Peyer's patch (tissue), 4 donors: ENCODE data around the gene ST8SIA3.

ENCODE experiments used
- POLR2A ChIP-seq, 2 donors: fragments of 450-650 bp; IDR thresholded peaks; one replicate each; pipeline ENCODE4 v1.5.1; 2017; ENCODE audit warnings: antibody characterized with exemption in 2 of 2, mild to moderate bottlenecking in 2 of 2, moderate library complexity in 2 of 2
- TF ChIP-seq, protein P1 (sequence below), 6 experiments: fragments of 450-650 bp in 4 of 6; fragments of 200-600 bp in 2 of 6; sonication (generic) in 1 of 6; IDR thresholded peaks; one replicate each; pipeline ENCODE4 v1.5.1; 2017 to 2019; ENCODE audit warnings: antibody characterized with exemption in 6 of 6, mild to moderate bottlenecking in 3 of 6, moderate library complexity in 1 of 6

DNA sequence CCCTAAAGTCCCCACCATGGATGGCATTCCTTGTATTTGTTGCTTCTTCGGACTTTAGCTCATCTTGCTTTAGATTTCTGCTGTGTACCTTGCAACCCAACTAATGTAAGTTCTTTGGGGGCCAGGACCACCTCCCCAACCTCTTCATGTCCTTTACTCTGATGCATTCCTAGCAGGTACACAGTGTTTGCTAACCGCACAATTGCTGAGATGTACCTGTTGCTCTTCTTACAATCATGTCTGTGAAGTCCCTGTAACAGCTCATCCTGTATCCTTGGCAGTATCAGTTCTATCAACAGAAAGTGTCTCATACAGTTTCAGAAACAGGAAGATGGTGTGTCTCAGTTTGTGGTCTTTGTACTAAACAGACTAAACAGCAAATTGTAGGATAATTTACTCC lies 24.1 kb downstream of the ST8SIA3 start:
- TF ChIP-seq, protein P1, sequence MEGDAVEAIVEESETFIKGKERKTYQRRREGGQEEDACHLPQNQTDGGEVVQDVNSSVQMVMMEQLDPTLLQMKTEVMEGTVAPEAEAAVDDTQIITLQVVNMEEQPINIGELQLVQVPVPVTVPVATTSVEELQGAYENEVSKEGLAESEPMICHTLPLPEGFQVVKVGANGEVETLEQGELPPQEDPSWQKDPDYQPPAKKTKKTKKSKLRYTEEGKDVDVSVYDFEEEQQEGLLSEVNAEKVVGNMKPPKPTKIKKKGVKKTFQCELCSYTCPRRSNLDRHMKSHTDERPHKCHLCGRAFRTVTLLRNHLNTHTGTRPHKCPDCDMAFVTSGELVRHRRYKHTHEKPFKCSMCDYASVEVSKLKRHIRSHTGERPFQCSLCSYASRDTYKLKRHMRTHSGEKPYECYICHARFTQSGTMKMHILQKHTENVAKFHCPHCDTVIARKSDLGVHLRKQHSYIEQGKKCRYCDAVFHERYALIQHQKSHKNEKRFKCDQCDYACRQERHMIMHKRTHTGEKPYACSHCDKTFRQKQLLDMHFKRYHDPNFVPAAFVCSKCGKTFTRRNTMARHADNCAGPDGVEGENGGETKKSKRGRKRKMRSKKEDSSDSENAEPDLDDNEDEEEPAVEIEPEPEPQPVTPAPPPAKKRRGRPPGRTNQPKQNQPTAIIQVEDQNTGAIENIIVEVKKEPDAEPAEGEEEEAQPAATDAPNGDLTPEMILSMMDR (IDR thresholded peaks at IDR 0.05), result no peak
- no peak for TF ChIP-seq POLR2A (IDR thresholded peaks at IDR 0.05)
